Measurements from ENCODE around the gene GARIN5A. TPM values are rescaled to one million over a fixed set of nuclear protein-coding genes. Genes with fewer than 3 reads are reported as not detected.

Gene GARIN5A
- total and polyA plus RNA-seq, 2 of the 8 experiments (the other 6 are each of a cell fraction or from before 2014, with no cell fraction given) = 9.1 to 18.5 TPM

DNA sequence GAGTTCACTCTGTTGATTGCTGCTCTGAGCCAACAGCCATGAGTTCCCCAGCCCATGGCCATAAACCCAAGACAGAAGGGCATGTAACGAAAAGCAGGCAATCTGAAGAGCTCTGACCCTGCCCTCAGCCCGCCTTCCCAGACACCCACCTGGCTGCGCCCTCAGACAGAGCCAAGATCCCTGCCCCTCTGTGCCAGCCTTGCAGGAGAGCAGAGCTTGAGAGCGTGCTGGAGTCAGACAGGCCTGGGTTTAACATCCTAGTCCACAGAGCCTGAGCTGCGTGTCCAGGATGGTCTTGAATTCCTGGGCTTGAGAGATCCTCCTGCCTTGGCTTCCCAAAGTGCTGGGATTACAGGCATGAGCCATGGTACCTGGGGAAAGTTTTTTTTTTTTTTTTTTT, 19.3 kb downstream of the GARIN5A start:
- FAIRE-seq (no peak), DNase-seq (ENCODE audit: low read depth in 1 of 2, low spot score in 2 of 2) (no peak)
- Histone ChIP-seq H4K5ac (ENCODE audit: insufficient read length, low read depth, low read length) (no peak overlapping the region), H3K4me1 (replicated peaks in 1 of 4; ENCODE audit: control insufficient read depth in 3 of 4, insufficient read depth in 4 of 4, low read length in 3 of 4) (peaks cover 0 to 3% (median 0%) of the 10 kb centered on the region in 4 experiments; a peak in 2 of 7 replicates), H3K27me3 (replicated peaks in 1 of 4; ENCODE audit: control insufficient read depth in 3 of 4, extremely low read depth in 1 of 4, insufficient read depth in 3 of 4, low read length in 3 of 4) (no peaks in the 10 kb centered on the region; a peak in 2 of 7 replicates), H2AK5ac (ENCODE audit: low read depth, low read length) (no peak overlapping the region), H3K18ac (ENCODE audit: extremely low read depth, low read length) (no peak overlapping the region), H3K79me2 (ENCODE audit: control insufficient read depth in 1 of 2, insufficient read depth in 2 of 2, low read length in 2 of 2) (no peaks in the 10 kb centered on the region), H3K36me3 (ENCODE audit: control insufficient read depth in 2 of 4, insufficient read depth in 4 of 4, low read length in 3 of 4) (no peaks in the 10 kb centered on the region), H3K79me1 (ENCODE audit: low read depth, low read length) (no peaks in the 10 kb centered on the region), H2BK5ac (ENCODE audit: low read depth, low read length) (no peak overlapping the region), H2BK12ac (ENCODE audit: low read depth, low read length) (no peak overlapping the region), H2BK20ac (ENCODE audit: low read length) (no peak overlapping the region), H3K27ac (ENCODE audit: low read depth, low read length) (no peak overlapping the region), H2BK15ac (ENCODE audit: low read length) (no peak overlapping the region), H3K4me3 (ENCODE audit: extremely low read depth in 1 of 4, insufficient read depth in 2 of 4, low read depth in 3 of 4, low read length in 4 of 4) (no peak overlapping the region), H4K20me1 (replicated peaks in 1 of 2; ENCODE audit: control insufficient read depth in 1 of 2, insufficient read depth in 2 of 2, low read length in 2 of 2) (peaks cover 0 to 3% of the 10 kb centered on the region in 2 experiments), H3K4ac (replicated peaks; ENCODE audit: insufficient read length, low read depth, low read length) (no peak overlapping the region), H3K23me2 (ENCODE audit: low read depth, low read length) (peaks cover 7% of the 10 kb centered on the region; the same call in 1 of the 2 replicates), H3K9me3 (ENCODE audit: insufficient read depth in 2 of 2, low read depth in 1 of 2, low read length in 1 of 2) (no peaks in the 10 kb centered on the region), H3K56ac (replicated peaks; ENCODE audit: insufficient read length, low read depth, low read length) (no peak overlapping the region), H4K91ac (replicated peaks; ENCODE audit: insufficient read length, low read length) (no peak overlapping the region), H3K9ac (replicated peaks in 1 of 4; ENCODE audit: extremely low read depth in 1 of 4, low read depth in 3 of 4, low read length in 3 of 4) (no peak overlapping the region), H3K4me2 (ENCODE audit: insufficient read depth in 1 of 2, low read depth in 2 of 2, low read length in 2 of 2) (no peak overlapping the region), H2AFZ (ENCODE audit: low read length) (no peak overlapping the region), H3K23ac (ENCODE audit: insufficient read length) (no peak overlapping the region), H2BK120ac (replicated peaks; ENCODE audit: low read depth, low read length) (no peak overlapping the region), H3K14ac (ENCODE audit: insufficient read length) (no peak overlapping the region), H4K8ac (ENCODE audit: extremely low read depth, insufficient read depth, low read length) (no peak overlapping the region)
- POLR2A ChIA-PET (ENCODE audit: partially characterized antibody) = interaction anchor here (1.1 kb wide), 1 partner anchor 9 kb away, joined by 4 read pairs; no protein-coding TSS in a partner anchor
- 90% methylated on average over 5 of the region's 5 CpGs; no CpG with 5 or more reads in 1 of the 2 experiments for WGBS, 2 experiments (ENCODE audit: extremely low coverage in 1 of 2, insufficient coverage in 1 of 2, insufficient read length in 1 of 2, insufficient replicate concordance in 2 of 2, low coverage in 1 of 2, low lambda C conversion rate in 2 of 2, missing lambda C conversion rate in 1 of 2)
- CTCF ChIA-PET (ENCODE audit: partially characterized antibody) = interaction anchor here (0.6 to 1.1 kb wide), 4 partner anchors 88 to 162 kb away, joined by 3 to 6 read pairs (median 4); no protein-coding TSS in a partner anchor
- TF ChIP-seq CHD2 (IDR thresholded peaks at IDR 0.05; ENCODE audit: low read length) = no peak
- TF ChIP-seq GTF2F1 (IDR thresholded peaks at IDR 0.05; ENCODE audit: borderline replicate concordance, low read depth, low read length) = no peak
- no peak for TF ChIP-seq RNF2 (IDR thresholded peaks at IDR 0.05; ENCODE audit: borderline replicate concordance, low read depth, low read length, missing control alignments, poor library complexity, severe bottlenecking)
- no peak for TF ChIP-seq BACH1 (IDR thresholded peaks at IDR 0.05; ENCODE audit: low read length)
- TF ChIP-seq KDM5A (IDR thresholded peaks at IDR 0.05; ENCODE audit: low read length) = no peak
- no peak for TF ChIP-seq ASH2L (IDR thresholded peaks at IDR 0.05; ENCODE audit: low read length)
- TF ChIP-seq CBX5 (IDR thresholded peaks at IDR 0.05; ENCODE audit: low read depth, low read length) = no peak
- TF ChIP-seq BRCA1 (IDR thresholded peaks at IDR 0.05; ENCODE audit: low read depth, low read length) = no peak
- TF ChIP-seq NANOG (IDR thresholded peaks at IDR 0.05; ENCODE audit: insufficient read depth, low read depth, low read length, poor library complexity, severe bottlenecking) = no peak
- no peak for TF ChIP-seq SIX5 (IDR thresholded peaks at IDR 0.05; ENCODE audit: low read depth, low read length)
- no peak for TF ChIP-seq MAX (IDR thresholded peaks at IDR 0.05)
- no peak for TF ChIP-seq E2F6 (IDR thresholded peaks at IDR 0.05)
- TF ChIP-seq RAD21 (IDR thresholded peaks at IDR 0.05 in 1 of 2, conservative IDR thresholded peaks at IDR 0.05 in 1 of 2; ENCODE audit: low read depth in 2 of 2, low read length in 2 of 2) = no peak
